ENCODE results near the gene SLC22A25. TPM values are rescaled to one million over a fixed set of nuclear protein-coding genes. Genes with fewer than 3 reads are reported as not detected.

The SLC22A25 gene
- total RNA-seq, 2 experiments from 2014 or later: not detected

GRCh38 chr11:63226488-63227114 lies 16.8 kb downstream of the SLC22A25 start:
- Mint-ChIP-seq H3K27ac (no peak overlapping the region), H3K9me3 (ENCODE audit: low read depth) (no peaks in the 10 kb centered on the region), H3K4me3 (no peak overlapping the region), H3K4me1 (no peaks in the 10 kb centered on the region), H3K36me3 (ENCODE audit: low read depth) (no peaks in the 10 kb centered on the region), H3K27me3 (peaks cover 17% of the 10 kb centered on the region)
- ATAC-seq: no peak
- ChIA-PET CTCF (interaction anchor here (0.7 kb wide), 2 partner anchors 179 to 193 kb away, joined by 3 to 4 read pairs; no protein-coding TSS in a partner anchor), POLR2A (no interaction called here)
- no peak for DNase-seq
- intact Hi-C loops (cut with DNase I, micrococcal nuclease): no loop called here

- Mint-ChIP-seq H3K4me1 (no peaks in the 10 kb centered on the region), H3K36me3 (ENCODE audit: low read depth) (no peaks in the 10 kb centered on the region), H3K27ac (no peak overlapping the region), H3K27me3 (peaks cover 15% of the 10 kb centered on the region), H3K4me3 (no peak overlapping the region), H3K9me3 (ENCODE audit: low read depth) (no peaks in the 10 kb centered on the region)
- DNase-seq: no peak
- ChIA-PET POLR2A (interaction anchor here (0.5 kb wide), 1 partner anchor 11 kb away, joined by 3 read pairs; no protein-coding TSS in a partner anchor), CTCF (interaction anchor here (0.6 to 2.1 kb wide), 9 partner anchors 9 to 316 kb away, joined by 3 to 9 read pairs (median 4); no protein-coding TSS in a partner anchor)
- intact Hi-C loops (cut with DNase I, micrococcal nuclease): loop anchor here in 1 of 2 experiments (5.0 kb wide), 1 partner anchor 307 kb away; no protein-coding TSS in a partner anchor
- ATAC-seq: no peak
These were observed 29.3 kb downstream of the SLC22A25 start for GRCh38 chr11:63214093-63214492.

- no peaks in the 10 kb centered on the region for H3K4me1 Mint-ChIP-seq
- CTCF ChIA-PET: interaction anchor here (0.6 to 2.1 kb wide), 8 partner anchors 27 to 315 kb away, joined by 3 to 9 read pairs (median 4); no protein-coding TSS in a partner anchor
- POLR2A ChIA-PET: no interaction called here
These were observed 30.7 kb downstream of the SLC22A25 start for GRCh38 chr11:63212742-63213141.

GRCh38 chr11:63210111-63210510 lies 33.3 kb downstream of the SLC22A25 start:
- CTCF ChIA-PET: interaction anchor here (0.6 to 1.1 kb wide), 2 partner anchors 33 to 305 kb away, joined by 3 read pairs; no protein-coding TSS in a partner anchor

More at GRCh38 chr11:63212742-63213141, 30.7 kb downstream of the SLC22A25 start:
- Mint-ChIP-seq H3K9me3 (ENCODE audit: low read depth) (no peaks in the 10 kb centered on the region), H3K27ac (no peak overlapping the region), H3K27me3 (peaks cover 19% of the 10 kb centered on the region), H3K4me3 (no peak overlapping the region), H3K36me3 (ENCODE audit: low read depth) (no peaks in the 10 kb centered on the region)
- intact Hi-C loops (cut with DNase I, micrococcal nuclease): loop anchor here (1.0 to 5.0 kb wide), 3 partner anchors 177 to 306 kb away; no protein-coding TSS in a partner anchor
- DNase-seq (peak; percentile 26), ATAC-seq (no peak)

More at GRCh38 chr11:63210111-63210510, 33.3 kb downstream of the SLC22A25 start:
- intact Hi-C loops (cut with DNase I, micrococcal nuclease): loop anchor here in 1 of 2 experiments (5.0 kb wide), 1 partner anchor 303 kb away; no protein-coding TSS in a partner anchor
- H3K36me3 Mint-ChIP-seq (ENCODE audit: low read depth): no peaks in the 10 kb centered on the region
- no peaks in the 10 kb centered on the region for H3K9me3 Mint-ChIP-seq (ENCODE audit: low read depth)
- H3K4me3 Mint-ChIP-seq: no peak overlapping the region
- no peak for DNase-seq
- no peak overlapping the region for H3K27ac Mint-ChIP-seq
- H3K4me1 Mint-ChIP-seq: no peaks in the 10 kb centered on the region
- POLR2A ChIA-PET: no interaction called here
- ATAC-seq: no peak
- peaks cover 14% of the 10 kb centered on the region for H3K27me3 Mint-ChIP-seq

Other genes starting within 250 kb of the SLC22A25 start
- not detected for gene SLC22A8, start 227.8 kb downstream of the SLC22A25 start, total RNA-seq
- not detected for gene SLC22A24, start 99.4 kb downstream of the SLC22A25 start, total RNA-seq
- not detected for gene SLC22A9, start 126.2 kb upstream of the SLC22A25 start, total RNA-seq
- under 1 TPM in 1 of 2 experiments, not detected in 1; 0.07 TPM for gene PLAAT5, start 247.6 kb upstream of the SLC22A25 start, total RNA-seq

All from activated CD4-positive, alpha-beta T cell treated with anti-CD3 and anti-CD28 coated beads for 36 hours (primary cell).